Stimulated activated CD4-positive, alpha-beta T cell treated with anti-CD3 and anti-CD28 coated beads, Interleukin-2, amount 100 ng/mL, for 24 hours (primary cell): ENCODE measurements around the gene KIAA0319L.
"Not testable (repeated sequence)": the region's sequence is repeated elsewhere in the genome, so short reads cannot be mapped to it uniquely, and the experiment has no call there.

Source experiments
- DNase-seq, 2 donors: peaks; one replicate each; pipeline ENCODE4 v3.0.0-alpha.2; 2020

The KIAA0319L gene

DNA sequence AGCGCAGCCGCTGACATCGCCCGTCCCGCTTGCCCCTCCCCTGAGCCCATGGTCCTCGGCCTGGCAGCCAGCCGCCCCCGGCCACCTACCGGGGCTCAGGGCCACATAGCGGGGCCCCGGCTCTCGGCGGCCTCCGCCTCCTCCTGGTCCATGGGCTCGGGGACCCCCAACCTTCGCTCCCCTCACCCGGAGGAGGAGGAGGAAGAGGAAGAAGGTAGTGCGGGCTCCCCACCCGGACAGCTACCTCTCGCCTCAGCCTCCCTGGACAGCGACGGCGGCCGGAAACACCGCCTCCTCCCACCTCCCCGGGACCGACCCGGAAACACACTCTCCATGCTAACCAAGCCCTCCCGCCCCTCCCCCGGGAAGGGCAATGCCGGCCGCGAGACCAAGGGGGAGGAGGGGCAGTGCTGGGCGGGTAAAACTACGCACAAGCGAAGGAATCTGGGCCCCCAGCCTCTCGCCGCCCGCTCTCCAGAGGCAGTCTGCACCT lies at the start of gene KIAA0319L:
TSS of gene KIAA0319L (minus strand) at position 286 of the 493 bp plus-strand sequence. CDS start 2,912 bp downstream, outside the sequence.
- no peak for DNase-seq

DNA sequence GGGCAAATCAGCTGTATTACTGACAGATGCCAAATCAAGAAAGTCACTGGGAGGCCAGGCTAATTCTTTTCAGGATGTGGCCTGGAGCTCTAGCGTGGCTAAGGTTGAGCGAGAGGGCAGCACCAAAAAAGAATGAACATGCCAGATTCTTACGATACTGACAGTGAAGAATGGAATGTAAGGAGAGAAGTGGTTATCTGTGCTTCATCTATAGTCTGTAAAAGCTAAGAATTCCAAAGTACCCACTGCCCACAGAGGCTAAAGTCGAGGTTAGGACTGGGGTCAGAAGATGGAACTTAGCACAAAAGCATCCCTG lies 48.6 kb upstream of the KIAA0319L start:
- DNase-seq, result no peak

DNA sequence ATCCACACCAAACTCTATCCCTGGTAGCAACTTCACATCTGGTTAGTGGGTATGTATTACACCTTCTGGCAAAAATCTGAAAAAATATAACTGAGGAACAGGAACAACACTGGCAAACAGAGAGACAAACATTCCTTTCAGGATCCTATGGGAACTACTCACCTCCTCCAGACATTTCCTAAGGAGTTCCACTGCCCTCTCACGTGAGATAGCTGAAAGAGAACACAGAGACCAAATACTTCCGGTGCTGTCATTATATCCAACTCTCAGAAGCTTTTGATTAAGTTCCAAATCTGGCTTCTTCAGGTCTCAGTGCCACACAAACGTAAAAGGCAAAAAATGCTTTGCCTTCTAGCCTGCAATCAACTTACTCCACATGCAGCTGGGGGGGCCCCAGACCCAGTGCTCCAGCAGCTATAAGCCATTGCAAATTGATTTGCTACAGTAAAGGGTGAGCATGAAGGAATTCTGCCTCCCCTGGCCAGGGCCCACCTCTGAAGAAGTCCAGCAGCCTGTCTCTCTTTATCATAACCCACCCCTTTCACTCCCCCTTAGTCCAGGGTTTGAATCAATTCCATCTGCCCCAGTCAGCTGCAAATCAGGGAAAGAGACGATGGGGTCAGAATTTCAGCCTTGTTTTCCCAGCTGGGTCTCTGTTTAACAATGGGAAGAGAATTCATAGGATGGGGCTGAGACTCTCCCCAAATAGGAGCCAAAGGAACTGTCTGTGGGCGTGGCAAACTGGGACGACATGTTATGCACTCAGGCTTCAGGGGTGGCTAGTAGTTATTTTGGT lies 48.1 kb upstream of the KIAA0319L start:
- DNase-seq, result no peak

DNA sequence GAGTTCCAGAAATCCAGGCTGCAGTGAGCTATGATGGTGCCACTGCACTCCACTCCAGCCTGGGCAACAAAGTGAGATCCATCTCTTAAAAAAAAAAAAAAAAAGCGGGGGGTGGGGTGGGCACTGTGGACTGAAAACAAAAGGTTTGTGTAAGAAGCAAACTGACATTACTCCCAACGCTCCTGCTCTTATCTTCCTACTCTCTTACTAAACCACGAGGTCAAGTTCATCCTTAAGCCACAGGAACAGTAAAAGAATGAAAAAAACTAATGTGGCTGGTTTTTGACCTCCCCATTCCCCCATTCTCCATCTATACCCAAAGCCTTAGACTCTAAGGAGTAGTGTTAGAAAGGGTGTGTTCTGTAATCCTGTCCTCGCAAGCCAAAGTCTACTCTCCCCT lies 46.7 kb upstream of the KIAA0319L start:
- no peak for DNase-seq

GRCh38 chr1:35603468-35603867 lies 46.3 kb upstream of the KIAA0319L start:
- DNase-seq, result no peak

GRCh38 chr1:35600593-35600992 lies 43.4 kb upstream of the KIAA0319L start:
- DNase-seq, result no peak

DNA sequence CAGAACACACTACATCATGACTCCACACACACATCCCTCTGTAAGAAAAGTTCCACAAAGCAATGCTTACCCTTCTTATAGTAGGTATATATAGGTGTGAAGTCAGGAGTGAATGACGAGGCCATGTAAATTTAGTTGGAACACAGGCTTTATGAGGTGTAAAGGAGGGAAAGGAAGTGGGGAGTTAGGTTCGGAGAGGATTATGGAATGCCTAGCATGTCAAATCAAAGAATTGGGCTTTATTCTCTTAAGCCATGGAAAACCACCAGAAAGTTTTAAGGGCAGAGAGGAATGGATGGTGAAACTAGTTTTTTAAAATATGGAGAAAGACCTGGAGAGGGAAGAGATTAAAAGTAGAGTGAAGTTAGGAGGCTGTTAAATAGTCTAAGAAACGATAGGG lies 42.2 kb upstream of the KIAA0319L start:
- DNase-seq, result no peak

DNA sequence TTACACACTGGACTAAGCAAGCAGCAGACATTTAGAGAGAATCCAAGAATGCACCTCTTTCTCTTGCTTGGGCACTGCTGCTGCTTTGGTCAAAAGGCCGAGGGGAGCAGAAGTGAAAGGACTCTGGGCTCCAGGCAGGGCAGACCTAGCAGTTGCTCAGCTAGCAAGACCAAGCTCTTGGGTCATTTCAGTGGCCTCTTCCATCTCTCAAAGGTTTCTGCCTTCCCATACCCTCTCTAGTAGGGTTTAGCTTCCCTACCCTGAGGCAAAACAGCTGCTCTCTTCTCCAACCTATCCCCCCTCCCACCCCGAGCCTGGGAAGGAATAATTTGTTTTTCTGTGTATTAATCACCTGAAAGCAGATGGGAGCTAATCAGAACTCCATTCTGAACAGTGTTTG lies 41.7 kb upstream of the KIAA0319L start:
- no peak for DNase-seq

DNA sequence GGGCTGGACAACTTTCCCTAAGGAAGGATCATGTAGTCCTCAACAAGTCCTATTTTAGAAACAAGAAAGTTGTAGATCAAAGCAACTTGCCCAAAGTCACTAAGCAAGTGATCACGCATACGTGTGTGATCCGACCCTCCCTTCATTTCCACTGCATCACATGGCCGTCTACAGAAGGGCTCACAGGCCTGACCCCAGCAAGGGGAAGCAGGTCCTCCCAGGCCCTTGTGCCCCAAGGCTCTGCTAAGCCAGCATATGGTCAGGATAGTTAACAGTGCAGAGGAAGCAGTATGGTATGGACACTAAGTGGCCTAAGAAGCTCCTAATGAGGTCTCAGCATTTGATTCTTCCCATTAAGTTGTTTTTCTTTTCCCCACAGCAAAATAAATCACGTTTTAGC lies 40.7 kb upstream of the KIAA0319L start:
- no peak for DNase-seq

DNA sequence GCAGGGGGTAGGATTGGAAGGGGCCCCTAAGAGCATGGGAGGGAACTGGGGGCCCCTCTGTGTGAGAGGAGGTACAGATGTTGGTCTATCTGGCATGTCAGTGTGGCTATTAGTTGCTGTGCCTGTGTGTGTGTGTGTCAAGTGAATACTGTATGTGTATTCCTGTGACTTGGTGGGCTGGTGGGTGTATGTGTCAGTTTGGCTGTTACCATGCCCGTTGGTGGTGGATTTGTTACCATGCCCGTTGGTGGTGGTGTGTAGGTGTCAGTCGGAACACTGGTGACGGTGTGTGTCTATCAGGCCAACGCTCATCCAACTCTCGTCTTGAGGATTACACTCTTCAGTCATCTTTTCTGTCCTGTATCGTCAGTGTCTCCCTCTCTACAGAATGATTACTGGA lies 38.5 kb upstream of the KIAA0319L start:
- no peak for DNase-seq

DNA sequence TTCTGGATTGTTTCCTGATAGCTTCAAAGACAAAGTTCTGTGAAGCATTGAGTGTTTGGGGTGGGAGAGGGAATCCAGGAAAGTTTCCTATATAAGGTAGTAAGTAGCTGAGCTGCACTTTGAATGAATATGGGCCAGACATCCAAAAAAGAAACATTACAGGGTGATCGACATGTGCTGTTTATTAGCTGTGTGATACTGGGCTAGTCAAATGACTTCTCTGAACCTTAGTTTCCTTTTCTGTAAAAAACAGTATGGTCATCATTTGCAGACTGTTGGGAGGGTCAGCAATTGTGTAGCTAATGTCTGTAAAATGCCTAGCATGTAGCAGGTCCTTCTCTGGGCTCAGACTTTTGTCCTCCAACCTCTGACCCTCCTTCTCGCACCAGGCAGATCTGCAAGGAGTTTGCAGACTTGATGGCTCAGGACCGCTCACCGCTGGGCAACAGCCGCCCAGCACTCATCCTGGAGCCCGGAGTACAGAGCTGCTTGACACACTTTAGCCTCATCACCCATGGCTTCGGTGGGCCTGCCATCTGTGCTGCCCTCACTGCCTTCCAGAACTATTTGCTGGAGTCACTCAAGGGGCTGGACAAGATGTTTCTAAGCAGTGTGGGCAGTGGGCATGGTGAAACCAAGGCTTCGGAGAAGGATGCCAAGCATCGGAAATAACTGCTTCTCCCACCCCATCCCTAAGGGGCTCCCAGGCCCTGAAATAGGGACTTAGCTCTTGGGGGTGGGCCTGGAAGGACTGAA lies 37.0 kb upstream of the KIAA0319L start:
- no peak for DNase-seq

- no peak for DNase-seq
These were observed 36.0 kb upstream of the KIAA0319L start for GRCh38 chr1:35592991-35593769.

GRCh38 chr1:35591211-35591610 lies 34.0 kb upstream of the KIAA0319L start:
- no peak for DNase-seq

- no peak for DNase-seq
These were observed 33.4 kb upstream of the KIAA0319L start for GRCh38 chr1:35590476-35591040.

- DNase-seq, result no peak
These were observed 32.6 kb upstream of the KIAA0319L start for GRCh38 chr1:35589516-35590427.

GRCh38 chr1:35588197-35588910 lies 31.2 kb upstream of the KIAA0319L start:
- DNase-seq, result no peak

DNA sequence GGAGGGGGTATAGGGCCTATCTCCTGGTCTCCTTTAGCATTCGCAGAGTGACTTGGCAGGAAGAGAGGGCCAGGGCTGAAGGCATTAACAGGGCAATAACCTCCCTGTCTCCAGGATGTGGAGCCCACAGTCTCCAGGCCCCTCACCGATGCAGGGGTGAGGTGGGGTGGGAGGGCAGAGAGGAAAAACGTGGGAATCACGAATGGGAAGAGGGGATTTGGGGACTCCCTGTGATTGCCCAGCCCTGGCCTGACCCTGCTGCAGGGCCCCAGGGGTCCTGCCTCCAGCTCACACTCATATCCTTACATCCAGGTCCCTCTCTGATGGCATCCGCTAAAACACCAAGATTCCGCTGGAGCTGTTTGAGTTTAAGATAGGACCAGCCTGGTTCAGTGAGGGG lies 30.5 kb upstream of the KIAA0319L start:
- no peak for DNase-seq

- no peak for DNase-seq
These were observed 29.6 kb upstream of the KIAA0319L start for GRCh38 chr1:35586808-35587207.

GRCh38 chr1:35585805-35586204 lies 28.6 kb upstream of the KIAA0319L start:
- DNase-seq, result not testable (repeated sequence)

DNA sequence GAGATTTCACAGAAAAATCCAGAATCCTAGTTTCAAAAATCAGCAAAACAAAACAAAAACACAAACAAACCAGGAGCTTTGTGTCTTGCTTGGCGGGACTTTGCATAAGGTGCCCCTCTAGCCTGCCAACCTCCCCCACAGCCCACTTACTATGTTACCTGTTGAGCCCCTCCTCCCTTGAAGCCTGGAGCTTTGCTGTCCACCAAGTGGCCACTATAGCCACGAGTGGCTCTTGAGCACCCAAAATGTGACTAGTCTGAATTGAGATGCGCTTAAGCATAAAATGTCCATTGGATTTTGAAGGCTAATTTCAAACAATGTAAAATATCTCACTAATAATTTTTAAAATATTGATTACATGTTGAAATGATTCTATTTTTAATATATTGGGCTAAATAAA lies 28.1 kb upstream of the KIAA0319L start:
- DNase-seq, result no peak

- DNase-seq, result not testable (repeated sequence)
These were observed 24.4 kb upstream of the KIAA0319L start for GRCh38 chr1:35581621-35582020.
